GM23338 (cell line): Measurements from ENCODE around the gene FGFR3. TPM values are rescaled to one million over a fixed set of nuclear protein-coding genes. Genes with fewer than 3 reads are reported as not detected.

Experiments
- CREB1 ChIP-seq: fragments of 250-450 bp; sonication (Bioruptor Pico); IDR thresholded peaks from 2 replicates; pipeline ENCODE4 v1.5.0; 2020; ENCODE audit warnings: low read depth, mild to moderate bottlenecking, moderate library complexity
- EZH2phosphoT487 ChIP-seq: fragments of 200-600 bp; sonication (generic); IDR thresholded peaks from one replicate; pipeline ENCODE4 v1.8.1; 2018; ENCODE audit warnings: antibody characterized with exemption; ENCODE audit not compliant: unreplicated experiment
- NANOG ChIP-seq: IDR thresholded peaks from 2 replicates; pipeline ENCODE4 v1.6.1; 2016; ENCODE audit warnings: antibody characterized with exemption, borderline replicate concordance
- STAT1 ChIP-seq: IDR thresholded peaks from one replicate; pipeline ENCODE4 v1.6.1; 2016; ENCODE audit warnings: antibody characterized with exemption; ENCODE audit not compliant: unreplicated experiment
- polyA plus RNA-seq: library from polyadenylated mRNA; unstranded; fragments of >200 nt; fragmentation: Nextera tagmentation; extraction: Ambion mirVana; gene quantifications from 2 replicates; pipeline ENCODE4 v1.2.1, GENCODE V29; 2016
- total RNA-seq: library from RNA; depleted of rRNA; stranded (reverse); fragments of >200 nt; shearing (Covaris generic); gene quantifications from 2 replicates; pipeline ENCODE4 v1.2.3, GENCODE V29; 2014
- TF ChIP-seq, protein P1 (sequence below): fragments of 250-450 bp; sonication (Bioruptor Pico); IDR thresholded peaks from 2 replicates; pipeline ENCODE4 v1.5.0; 2020; ENCODE audit warnings: mild to moderate bottlenecking, moderate library complexity
- TF ChIP-seq, protein P2 (sequence below): IDR thresholded peaks from 2 replicates; pipeline ENCODE4 v1.6.1; 2016; ENCODE audit warnings: antibody characterized with exemption
- TF ChIP-seq, protein P3 (sequence below): IDR thresholded peaks from one replicate; pipeline ENCODE4 v1.6.1; 2018; ENCODE audit warnings: antibody characterized with exemption; ENCODE audit not compliant: unreplicated experiment

Gene FGFR3
- total and polyA plus RNA-seq, 2 experiments from 2014 or later: 3.6 to 17.4 TPM

DNA sequence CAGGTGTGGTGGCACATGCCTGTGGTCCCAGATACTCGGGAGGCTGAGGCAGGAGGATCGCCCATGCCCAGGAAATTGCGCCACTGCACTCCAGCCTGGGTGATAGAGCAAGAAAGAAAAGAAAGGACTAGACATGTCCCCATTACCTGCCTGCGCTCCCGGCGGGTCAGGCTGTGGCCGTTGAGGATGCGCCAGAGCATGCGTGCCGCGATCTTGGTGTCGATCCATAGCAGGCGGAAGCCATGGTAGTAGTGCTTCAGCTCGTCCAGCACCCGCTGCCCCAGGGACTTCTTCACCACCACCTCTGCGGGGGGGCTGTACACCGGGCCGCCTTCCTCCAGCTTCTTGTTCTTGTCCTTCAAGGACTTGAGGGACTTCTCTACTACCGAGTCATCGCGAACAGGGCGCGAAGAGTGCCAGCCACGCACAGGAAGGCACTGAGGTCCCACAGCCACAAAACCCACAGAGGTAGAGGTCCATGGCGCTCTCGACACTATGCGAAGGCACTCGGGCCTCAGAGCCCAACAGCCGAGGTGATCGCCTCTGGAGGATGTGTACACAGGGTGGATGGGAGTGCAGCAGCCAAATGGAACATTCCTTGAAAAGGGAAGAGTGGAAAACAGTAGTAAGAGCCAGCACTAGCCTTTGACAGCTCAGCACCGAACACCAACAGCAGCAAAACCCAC lies 48.3 kb downstream of the FGFR3 start (continued):
- TF ChIP-seq, protein P1, sequence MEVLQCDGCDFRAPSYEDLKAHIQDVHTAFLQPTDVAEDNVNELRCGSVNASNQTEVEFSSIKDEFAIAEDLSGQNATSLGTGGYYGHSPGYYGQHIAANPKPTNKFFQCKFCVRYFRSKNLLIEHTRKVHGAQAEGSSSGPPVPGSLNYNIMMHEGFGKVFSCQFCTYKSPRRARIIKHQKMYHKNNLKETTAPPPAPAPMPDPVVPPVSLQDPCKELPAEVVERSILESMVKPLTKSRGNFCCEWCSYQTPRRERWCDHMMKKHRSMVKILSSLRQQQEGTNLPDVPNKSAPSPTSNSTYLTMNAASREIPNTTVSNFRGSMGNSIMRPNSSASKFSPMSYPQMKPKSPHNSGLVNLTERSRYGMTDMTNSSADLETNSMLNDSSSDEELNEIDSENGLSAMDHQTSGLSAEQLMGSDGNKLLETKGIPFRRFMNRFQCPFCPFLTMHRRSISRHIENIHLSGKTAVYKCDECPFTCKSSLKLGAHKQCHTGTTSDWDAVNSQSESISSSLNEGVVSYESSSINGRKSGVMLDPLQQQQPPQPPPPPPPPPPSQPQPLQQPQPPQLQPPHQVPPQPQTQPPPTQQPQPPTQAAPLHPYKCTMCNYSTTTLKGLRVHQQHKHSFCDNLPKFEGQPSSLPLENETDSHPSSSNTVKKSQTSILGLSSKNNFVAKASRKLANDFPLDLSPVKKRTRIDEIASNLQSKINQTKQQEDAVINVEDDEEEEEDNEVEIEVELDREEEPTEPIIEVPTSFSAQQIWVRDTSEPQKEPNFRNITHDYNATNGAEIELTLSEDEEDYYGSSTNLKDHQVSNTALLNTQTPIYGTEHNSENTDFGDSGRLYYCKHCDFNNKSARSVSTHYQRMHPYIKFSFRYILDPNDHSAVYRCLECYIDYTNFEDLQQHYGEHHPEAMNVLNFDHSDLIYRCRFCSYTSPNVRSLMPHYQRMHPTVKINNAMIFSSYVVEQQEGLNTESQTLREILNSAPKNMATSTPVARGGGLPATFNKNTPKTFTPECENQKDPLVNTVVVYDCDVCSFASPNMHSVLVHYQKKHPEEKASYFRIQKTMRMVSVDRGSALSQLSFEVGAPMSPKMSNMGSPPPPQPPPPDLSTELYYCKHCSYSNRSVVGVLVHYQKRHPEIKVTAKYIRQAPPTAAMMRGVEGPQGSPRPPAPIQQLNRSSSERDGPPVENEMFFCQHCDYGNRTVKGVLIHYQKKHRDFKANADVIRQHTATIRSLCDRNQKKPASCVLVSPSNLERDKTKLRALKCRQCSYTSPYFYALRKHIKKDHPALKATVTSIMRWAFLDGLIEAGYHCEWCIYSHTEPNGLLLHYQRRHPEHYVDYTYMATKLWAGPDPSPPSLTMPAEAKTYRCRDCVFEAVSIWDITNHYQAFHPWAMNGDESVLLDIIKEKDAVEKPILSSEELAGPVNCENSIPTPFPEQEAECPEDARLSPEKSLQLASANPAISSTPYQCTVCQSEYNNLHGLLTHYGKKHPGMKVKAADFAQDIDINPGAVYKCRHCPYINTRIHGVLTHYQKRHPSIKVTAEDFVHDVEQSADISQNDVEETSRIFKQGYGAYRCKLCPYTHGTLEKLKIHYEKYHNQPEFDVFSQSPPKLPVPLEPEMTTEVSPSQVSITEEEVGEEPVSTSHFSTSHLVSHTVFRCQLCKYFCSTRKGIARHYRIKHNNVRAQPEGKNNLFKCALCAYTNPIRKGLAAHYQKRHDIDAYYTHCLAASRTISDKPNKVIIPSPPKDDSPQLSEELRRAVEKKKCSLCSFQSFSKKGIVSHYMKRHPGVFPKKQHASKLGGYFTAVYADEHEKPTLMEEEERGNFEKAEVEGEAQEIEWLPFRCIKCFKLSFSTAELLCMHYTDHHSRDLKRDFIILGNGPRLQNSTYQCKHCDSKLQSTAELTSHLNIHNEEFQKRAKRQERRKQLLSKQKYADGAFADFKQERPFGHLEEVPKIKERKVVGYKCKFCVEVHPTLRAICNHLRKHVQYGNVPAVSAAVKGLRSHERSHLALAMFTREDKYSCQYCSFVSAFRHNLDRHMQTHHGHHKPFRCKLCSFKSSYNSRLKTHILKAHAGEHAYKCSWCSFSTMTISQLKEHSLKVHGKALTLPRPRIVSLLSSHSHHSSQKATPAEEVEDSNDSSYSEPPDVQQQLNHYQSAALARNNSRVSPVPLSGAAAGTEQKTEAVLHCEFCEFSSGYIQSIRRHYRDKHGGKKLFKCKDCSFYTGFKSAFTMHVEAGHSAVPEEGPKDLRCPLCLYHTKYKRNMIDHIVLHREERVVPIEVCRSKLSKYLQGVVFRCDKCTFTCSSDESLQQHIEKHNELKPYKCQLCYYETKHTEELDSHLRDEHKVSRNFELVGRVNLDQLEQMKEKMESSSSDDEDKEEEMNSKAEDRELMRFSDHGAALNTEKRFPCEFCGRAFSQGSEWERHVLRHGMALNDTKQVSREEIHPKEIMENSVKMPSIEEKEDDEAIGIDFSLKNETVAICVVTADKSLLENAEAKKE: no peak
- TF ChIP-seq NANOG (no peak), CREB1 (CRISPR knock-in tag) (no peak), EZH2phosphoT487 (no peak), STAT1 (no peak)
- TF ChIP-seq, protein P2, sequence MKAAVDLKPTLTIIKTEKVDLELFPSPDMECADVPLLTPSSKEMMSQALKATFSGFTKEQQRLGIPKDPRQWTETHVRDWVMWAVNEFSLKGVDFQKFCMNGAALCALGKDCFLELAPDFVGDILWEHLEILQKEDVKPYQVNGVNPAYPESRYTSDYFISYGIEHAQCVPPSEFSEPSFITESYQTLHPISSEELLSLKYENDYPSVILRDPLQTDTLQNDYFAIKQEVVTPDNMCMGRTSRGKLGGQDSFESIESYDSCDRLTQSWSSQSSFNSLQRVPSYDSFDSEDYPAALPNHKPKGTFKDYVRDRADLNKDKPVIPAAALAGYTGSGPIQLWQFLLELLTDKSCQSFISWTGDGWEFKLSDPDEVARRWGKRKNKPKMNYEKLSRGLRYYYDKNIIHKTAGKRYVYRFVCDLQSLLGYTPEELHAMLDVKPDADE: no peak
- TF ChIP-seq, protein P3, sequence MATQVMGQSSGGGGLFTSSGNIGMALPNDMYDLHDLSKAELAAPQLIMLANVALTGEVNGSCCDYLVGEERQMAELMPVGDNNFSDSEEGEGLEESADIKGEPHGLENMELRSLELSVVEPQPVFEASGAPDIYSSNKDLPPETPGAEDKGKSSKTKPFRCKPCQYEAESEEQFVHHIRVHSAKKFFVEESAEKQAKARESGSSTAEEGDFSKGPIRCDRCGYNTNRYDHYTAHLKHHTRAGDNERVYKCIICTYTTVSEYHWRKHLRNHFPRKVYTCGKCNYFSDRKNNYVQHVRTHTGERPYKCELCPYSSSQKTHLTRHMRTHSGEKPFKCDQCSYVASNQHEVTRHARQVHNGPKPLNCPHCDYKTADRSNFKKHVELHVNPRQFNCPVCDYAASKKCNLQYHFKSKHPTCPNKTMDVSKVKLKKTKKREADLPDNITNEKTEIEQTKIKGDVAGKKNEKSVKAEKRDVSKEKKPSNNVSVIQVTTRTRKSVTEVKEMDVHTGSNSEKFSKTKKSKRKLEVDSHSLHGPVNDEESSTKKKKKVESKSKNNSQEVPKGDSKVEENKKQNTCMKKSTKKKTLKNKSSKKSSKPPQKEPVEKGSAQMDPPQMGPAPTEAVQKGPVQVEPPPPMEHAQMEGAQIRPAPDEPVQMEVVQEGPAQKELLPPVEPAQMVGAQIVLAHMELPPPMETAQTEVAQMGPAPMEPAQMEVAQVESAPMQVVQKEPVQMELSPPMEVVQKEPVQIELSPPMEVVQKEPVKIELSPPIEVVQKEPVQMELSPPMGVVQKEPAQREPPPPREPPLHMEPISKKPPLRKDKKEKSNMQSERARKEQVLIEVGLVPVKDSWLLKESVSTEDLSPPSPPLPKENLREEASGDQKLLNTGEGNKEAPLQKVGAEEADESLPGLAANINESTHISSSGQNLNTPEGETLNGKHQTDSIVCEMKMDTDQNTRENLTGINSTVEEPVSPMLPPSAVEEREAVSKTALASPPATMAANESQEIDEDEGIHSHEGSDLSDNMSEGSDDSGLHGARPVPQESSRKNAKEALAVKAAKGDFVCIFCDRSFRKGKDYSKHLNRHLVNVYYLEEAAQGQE: no peak
